Left renal pelvis (tissue), 4 donors: ENCODE measurements around the gene CEL. TPM values are rescaled to one million over a fixed set of nuclear protein-coding genes. Genes with fewer than 3 reads are reported as not detected.
"Not testable (repeated sequence)": the region's sequence is repeated elsewhere in the genome, so short reads cannot be mapped to it uniquely, and the experiment has no call there.

Source experiments
- DNase-seq, 4 donors: peaks; one replicate each; pipeline ENCODE4 v3.0.0-alpha.2; 2013; ENCODE audit warnings: low read depth in 4 of 4, low spot score in 3 of 4
- polyA plus RNA-seq, 4 donors: library from polyadenylated mRNA; unstranded; fragments of 120-200 nt; gene quantifications; one replicate each; pipeline ENCODE4 v1.2.1, GENCODE V29; 2013; ENCODE audit not compliant: insufficient read length in 4 of 4

CEL gene
- polyA plus RNA-seq, 4 donors = 2.0 to 5.6 (median 4.8) TPM

GRCh38 chr9:133063159-133063499, 1.3 kb downstream of the CEL start:
- DNase-seq = no peak

DNA sequence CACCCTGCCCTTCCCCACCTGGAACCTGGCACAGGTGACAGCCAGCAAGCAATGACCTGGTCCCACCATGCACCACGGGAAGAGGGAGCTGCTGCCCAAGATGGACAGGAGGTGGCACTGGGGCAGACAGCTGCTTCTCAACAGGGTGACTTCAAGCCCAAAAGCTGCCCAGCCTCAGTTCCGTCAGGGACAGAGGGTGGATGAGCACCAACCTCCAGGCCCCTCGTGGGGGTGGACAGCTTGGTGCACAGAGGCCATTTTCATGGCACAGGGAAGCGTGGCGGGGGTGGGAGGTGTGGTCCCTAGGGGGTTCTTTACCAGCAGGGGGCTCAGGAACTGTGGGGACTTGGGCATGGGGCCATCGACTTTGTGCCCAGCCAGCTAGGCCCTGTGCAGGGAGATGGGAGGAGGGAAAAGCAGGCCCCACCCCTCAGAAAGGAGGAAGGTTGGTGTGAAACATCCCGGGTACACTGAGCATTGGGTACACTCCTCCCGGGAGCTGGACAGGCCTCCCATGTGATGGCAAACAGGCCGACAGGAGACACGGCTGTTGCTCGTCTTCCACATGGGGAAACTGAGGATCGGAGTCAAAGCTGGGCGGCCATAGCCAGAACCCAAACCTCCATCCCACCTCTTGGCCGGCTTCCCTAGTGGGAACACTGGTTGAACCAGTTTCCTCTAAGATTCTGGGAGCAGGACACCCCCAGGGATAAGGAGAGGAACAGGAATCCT, 1.9 kb downstream of the CEL start:
- DNase-seq = no peak

DNA sequence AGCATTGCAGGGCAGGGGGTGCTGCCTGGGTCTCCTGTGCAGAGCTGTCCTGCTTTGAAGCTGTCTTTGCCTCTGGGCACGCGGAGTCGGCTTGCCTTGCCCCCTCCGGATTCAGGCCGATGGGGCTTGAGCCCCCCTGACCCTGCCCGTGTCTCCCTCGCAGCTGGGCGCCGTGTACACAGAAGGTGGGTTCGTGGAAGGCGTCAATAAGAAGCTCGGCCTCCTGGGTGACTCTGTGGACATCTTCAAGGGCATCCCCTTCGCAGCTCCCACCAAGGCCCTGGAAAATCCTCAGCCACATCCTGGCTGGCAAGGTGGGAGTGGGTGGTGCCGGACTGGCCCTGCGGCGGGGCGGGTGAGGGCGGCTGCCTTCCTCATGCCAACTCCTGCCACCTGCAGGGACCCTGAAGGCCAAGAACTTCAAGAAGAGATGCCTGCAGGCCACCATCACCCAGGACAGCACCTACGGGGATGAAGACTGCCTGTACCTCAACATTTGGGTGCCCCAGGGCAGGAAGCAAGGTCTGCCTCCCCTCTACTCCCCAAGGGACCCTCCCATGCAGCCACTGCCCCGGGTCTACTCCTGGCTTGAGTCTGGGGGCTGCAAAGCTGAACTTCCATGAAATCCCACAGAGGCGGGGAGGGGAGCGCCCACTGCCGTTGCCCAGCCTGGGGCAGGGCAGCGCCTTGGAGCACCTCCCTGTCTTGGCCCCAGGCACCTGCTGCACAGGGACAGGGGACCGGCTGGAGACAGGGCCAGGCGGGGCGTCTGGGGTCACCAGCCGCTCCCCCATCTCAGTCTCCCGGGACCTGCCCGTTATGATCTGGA, 2.7 kb downstream of the CEL start:
- DNase-seq = no peak

GRCh38 chr9:133065070-133065388, 3.2 kb downstream of the CEL start:
- no peak for DNase-seq

DNA sequence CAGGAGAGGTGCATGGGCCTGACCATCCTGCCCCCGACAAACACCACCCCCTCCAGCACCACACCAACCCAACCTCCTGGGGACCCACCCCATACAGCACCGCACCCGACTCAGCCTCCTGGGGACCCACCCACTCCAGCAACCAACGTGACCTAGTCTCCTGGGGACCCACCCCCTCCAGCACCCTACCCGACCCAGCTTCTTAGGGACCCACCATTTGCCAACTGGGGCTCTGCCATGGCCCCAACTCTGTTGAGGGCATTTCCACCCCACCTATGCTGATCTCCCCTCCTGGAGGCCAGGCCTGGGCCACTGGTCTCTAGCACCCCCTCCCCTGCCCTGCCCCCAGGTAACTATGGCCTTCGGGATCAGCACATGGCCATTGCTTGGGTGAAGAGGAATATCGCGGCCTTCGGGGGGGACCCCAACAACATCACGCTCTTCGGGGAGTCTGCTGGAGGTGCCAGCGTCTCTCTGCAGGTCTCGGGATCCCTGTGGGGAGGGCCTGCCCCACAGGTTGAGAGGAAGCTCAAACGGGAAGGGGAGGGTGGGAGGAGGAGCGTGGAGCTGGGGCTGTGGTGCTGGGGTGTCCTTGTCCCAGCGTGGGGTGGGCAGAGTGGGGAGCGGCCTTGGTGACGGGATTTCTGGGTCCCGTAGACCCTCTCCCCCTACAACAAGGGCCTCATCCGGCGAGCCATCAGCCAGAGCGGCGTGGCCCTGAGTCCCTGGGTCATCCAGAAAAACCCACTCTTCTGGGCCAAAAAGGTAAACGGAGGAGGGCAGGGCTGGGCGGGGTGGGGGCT, 4.6 kb downstream of the CEL start:
- no peak for DNase-seq

DNA sequence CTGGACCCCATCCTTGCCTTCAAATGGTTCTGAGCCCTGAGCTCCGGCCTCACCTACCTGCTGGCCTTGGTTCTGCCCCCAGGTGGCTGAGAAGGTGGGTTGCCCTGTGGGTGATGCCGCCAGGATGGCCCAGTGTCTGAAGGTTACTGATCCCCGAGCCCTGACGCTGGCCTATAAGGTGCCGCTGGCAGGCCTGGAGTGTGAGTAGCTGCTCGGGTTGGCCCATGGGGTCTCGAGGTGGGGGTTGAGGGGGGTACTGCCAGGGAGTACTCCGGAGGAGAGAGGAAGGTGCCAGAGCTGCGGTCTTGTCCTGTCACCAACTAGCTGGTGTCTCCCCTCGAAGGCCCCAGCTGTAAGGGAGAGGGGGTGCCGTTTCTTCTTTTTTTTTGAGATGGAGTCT, 5.2 kb downstream of the CEL start:
- no peak for DNase-seq

DNA sequence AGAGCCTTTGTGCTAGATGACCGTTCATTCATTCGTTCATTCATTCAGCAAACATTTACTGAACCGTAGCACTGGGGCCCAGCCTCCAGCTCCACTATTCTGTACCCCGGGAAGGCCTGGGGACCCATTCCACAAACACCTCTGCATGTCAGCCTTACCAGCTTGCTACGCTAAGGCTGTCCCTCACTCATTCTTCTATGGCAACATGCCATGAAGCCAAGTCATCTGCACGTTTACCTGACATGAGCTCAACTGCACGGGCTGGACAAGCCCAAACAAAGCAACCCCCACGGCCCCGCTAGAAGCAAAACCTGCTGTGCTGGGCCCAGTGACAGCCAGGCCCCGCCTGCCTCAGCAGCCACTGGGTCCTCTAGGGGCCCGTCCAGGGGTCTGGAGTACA, 6.0 kb downstream of the CEL start:
- DNase-seq = no peak

GRCh38 chr9:133068431-133068830, 6.7 kb downstream of the CEL start:
- not testable (repeated sequence) for DNase-seq

DNA sequence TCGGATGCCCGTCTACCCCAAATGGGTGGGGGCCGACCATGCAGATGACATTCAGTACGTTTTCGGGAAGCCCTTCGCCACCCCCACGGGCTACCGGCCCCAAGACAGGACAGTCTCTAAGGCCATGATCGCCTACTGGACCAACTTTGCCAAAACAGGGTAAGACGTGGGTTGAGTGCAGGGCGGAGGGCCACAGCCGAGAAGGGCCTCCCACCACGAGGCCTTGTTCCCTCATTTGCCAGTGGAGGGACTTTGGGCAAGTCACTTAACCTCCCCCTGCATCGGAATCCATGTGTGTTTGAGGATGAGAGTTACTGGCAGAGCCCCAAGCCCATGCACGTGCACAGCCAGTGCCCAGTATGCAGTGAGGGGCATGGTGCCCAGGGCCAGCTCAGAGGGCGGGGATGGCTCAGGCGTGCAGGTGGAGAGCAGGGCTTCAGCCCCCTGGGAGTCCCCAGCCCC, 8.8 kb downstream of the CEL start:
- DNase-seq = not testable (repeated sequence)

- not testable (repeated sequence) for DNase-seq
These were observed 9.2 kb downstream of the CEL start for GRCh38 chr9:133070985-133071384.

DNA sequence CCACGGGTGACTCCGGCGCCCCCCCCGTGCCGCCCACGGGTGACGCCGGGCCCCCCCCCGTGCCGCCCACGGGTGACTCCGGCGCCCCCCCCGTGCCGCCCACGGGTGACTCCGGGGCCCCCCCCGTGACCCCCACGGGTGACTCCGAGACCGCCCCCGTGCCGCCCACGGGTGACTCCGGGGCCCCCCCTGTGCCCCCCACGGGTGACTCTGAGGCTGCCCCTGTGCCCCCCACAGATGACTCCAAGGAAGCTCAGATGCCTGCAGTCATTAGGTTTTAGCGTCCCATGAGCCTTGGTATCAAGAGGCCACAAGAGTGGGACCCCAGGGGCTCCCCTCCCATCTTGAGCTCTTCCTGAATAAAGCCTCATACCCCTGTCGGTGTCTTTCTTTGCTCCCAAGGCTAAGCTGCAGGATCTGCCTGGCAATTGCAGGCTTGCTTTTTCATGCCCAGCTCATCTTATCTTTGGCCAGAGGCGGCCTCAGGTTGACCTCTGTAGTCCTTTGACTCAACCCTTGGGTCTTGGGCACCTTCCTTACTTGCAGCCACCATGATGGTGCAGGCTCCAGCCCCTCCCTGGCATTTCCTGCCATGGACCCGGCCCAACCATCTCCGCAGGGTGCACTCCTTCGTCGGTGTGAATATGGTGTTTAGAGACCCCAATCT, 9.8 kb downstream of the CEL start:
- DNase-seq = no peak

DNA sequence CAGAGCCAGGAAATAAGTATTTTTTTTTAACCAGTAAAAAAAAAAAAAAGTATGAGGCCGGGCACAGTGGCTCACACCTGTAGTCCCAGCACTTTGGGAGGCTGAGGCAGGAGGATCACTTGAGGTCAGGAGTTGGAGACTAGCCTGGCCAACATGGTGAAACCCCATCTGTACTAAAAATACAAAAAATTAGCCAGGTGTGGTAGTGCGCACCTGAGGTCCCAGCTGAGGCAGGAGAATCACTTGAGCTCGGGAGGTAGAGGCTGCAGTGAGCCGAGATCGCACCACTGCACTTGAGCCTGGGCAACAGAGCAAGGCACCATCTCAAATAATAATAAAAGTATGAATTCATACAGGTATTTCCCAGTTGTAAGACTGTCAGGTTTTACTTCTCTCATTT, 10.4 kb downstream of the CEL start:
- not testable (repeated sequence) for DNase-seq

GRCh38 chr9:133073086-133074014, 11.6 kb downstream of the CEL start:
- DNase-seq = no peak

DNA sequence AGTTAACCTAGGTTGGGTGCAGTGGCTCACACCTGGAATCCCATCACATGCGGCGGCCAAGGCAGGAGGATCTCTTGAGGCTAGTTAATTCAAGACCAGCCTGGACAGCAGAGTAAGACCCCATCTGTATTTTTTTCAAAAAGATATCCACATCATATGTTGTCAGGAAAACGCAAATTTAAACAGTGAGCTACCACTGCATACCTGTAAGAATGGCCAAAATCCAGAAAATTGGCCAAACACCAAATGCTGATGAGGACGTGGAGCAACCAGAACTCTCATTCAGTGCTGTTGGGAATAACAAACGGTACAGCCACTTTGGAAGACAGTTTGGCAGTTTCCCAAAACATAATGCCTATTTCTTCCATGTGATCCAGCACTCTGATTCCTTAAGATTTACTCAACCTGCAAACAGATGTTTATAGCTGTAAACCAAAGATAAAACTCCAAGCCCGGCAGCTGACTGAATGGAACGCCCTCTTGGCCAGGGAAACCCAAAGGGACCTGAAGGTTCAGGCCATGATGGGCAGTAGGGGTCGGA, 12.4 kb downstream of the CEL start:
- DNase-seq = no peak

DNA sequence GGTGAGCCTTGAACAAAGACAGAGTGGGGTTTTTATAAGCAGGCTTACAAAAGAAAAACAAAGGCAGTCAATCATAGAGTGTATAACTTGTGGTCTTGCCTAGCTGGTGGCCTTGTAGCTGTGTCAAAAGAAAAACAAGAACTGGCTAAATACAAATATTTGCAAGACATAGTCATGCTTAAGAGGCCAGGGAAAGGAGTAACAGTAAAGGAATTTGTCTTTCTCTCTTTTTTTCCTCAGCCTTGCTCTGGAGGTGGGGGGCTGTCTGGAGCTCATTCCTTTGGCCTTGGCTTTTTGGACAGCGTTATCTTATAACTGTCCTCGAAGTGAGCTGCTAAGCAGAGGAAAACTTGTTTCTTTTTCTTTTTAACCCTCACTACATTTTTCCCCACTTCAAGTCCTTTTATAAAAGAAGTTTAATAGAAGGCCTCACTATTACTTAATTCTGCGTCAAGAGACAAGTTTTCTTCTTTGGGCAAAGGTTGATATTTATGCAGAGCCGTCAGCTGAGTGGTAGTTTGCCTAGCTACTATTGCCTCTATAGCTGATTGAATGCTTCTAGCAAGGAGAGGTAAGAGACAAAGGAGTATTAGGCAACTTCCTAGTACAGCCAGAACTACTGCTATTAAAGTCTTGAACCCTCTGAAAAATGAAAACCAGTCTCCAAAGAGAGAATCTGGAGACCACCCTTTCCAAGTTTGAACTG, 14.3 kb downstream of the CEL start:
- no peak for DNase-seq

- DNase-seq = no peak
These were observed 14.9 kb downstream of the CEL start for GRCh38 chr9:133076691-133077090.

GRCh38 chr9:133078486-133078885, 16.7 kb downstream of the CEL start:
- DNase-seq = no peak

DNA sequence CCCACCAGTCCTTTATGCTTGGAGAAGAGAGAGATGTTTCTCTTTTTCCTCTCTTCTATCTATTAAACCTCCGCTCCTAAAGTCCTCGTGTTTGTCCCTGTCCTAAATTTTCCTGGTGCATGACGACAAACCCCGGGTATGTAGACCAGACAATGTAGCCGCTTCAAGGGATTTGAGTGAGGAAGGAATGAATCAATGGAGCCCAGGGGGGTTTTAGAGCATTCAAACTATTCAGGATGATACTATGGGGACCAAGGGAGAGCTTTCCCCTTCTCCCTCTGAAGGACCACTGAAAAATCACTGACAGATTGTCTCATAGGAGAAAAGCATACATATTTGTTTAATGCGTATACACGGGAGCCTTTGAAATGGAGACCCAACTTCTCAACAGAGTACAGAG, 18.4 kb downstream of the CEL start:
- DNase-seq = no peak
